Panc1 (cell line): ENCODE data around the gene TRIO. TPM values are rescaled to one million over a fixed set of nuclear protein-coding genes. Genes with fewer than 3 reads are reported as not detected.

Experiments
- ATAC-seq: fragments of 200-7000 bp; cut with Tn5 transposase; 2 replicates; pipeline ENCODE4 v1.9.1; 2020; ENCODE audit warnings: mild to moderate bottlenecking, moderate library complexity
- BruUV-seq: library from RNA; stranded (reverse); fragments of 400-500 nt; replicated peaks from 2 replicates; lab custom pipeline; 2021; lab: Mats Ljungman, UMichigan
- CTCF ChIA-PET: fragments of 300-600 bp; sonication (Branson Sonifier 250); formaldehyde crosslinking; loops from one replicate; lab custom pipeline; 2022; ENCODE audit warnings: antibody characterized with exemption; lab: Charles Lee
- POLR2A ChIA-PET: fragments of 300-600 bp; sonication (Branson Sonifier 250); formaldehyde crosslinking; loops from one replicate; lab custom pipeline; 2022; ENCODE audit warnings: antibody characterized with exemption; lab: Charles Lee
- DNase-seq: peaks from one replicate; pipeline ENCODE4 v3.0.0-alpha.2; 2010; ENCODE audit warnings: low read depth, low spot score
- H3K27ac ChIP-seq: 2 replicates; pipeline ENCODE4 v1.5.1; 2011; ENCODE audit warnings: mild to moderate bottlenecking, low read length, inconsistent platforms
- H3K27me3 ChIP-seq: fragments of 200-500 bp; sonication (Bioruptor generic); 2 replicates; pipeline ENCODE4 v1.6.0; 2014; ENCODE audit warnings: low read length, inconsistent platforms; ENCODE audit not compliant: control insufficient read depth, insufficient read depth
- H3K36me3 ChIP-seq: fragments of 200-500 bp; sonication (Bioruptor generic); 2 replicates; pipeline ENCODE4 v1.5.1; 2014; ENCODE audit warnings: inconsistent platforms, mild to moderate bottlenecking, low read length, moderate library complexity; ENCODE audit not compliant: control insufficient read depth, insufficient read depth
- H3K4me1 ChIP-seq: 2 replicates; pipeline ENCODE4 v1.5.1; 2011; ENCODE audit warnings: inconsistent platforms, mild to moderate bottlenecking, low read length, moderate library complexity; ENCODE audit not compliant: control insufficient read depth, insufficient read depth
- H3K4me3 ChIP-seq, 2 experiments: 2 replicates each; pipeline ENCODE4 v1.5.1; 2011 to 2012; ENCODE audit warnings: low read depth in 2 of 2, low read length in 2 of 2, mild to moderate bottlenecking in 2 of 2, inconsistent platforms in 1 of 2, moderate library complexity in 1 of 2
- H3K9me3 ChIP-seq: fragments of 200-500 bp; sonication (Bioruptor generic); 2 replicates; pipeline ENCODE4 v1.5.1; 2014; ENCODE audit warnings: low read depth, mild to moderate bottlenecking, inconsistent platforms, low read length, moderate library complexity; ENCODE audit not compliant: control insufficient read depth, insufficient read depth
- POLR2AphosphoS5 ChIP-seq: IDR thresholded peaks from 2 replicates; pipeline ENCODE4 v1.6.1; 2012; ENCODE audit warnings: mild to moderate bottlenecking, low read depth, low read length, moderate library complexity
- SIN3A ChIP-seq: IDR thresholded peaks from 2 replicates; pipeline ENCODE4 v1.6.1; 2012; ENCODE audit warnings: low read depth, mild to moderate bottlenecking, low read length, moderate library complexity, borderline replicate concordance; ENCODE audit not compliant: insufficient read depth
- TCF7L2 ChIP-seq: IDR thresholded peaks from 2 replicates; pipeline ENCODE4 v1.6.1; 2011; ENCODE audit warnings: mild to moderate bottlenecking, low read depth, low read length, inconsistent platforms
- in situ Hi-C: cut with HindIII; loops from 2 replicates; pipeline ENCODE4 v1.10.0; 2016; ENCODE audit warnings: low sequenced_read_pairs, low pct_unique_long_range_greater_than_20kb
- intact Hi-C: fragments of 100-400 bp; cut with micrococcal nuclease; formaldehyde crosslinking; loops from one replicate; pipeline ENCODE4 v1.10.0; 2022; ENCODE audit not compliant: unreplicated experiment
- total RNA-seq: library from RNA; stranded (reverse); gene quantifications from one replicate; pipeline ENCODE4 v1.2.1, GENCODE V29; 2021; ENCODE audit not compliant: unreplicated experiment
- TF ChIP-seq, protein P1 (sequence below), 2 experiments: IDR thresholded peaks; 2 replicates each; pipeline ENCODE4 v1.6.1; 2011 to 2012; ENCODE audit warnings: low read depth in 2 of 2, control low read depth in 1 of 2, low read length in 1 of 2, mild to moderate bottlenecking in 1 of 2, moderate library complexity in 1 of 2; ENCODE audit not compliant: insufficient read depth in 1 of 2
- TF ChIP-seq, protein P2 (sequence below): fragments of 450-650 bp; IDR thresholded peaks from 2 replicates; pipeline ENCODE4 v1.5.1; 2017; ENCODE audit warnings: mild to moderate bottlenecking

Gene TRIO
- total RNA-seq, 1 experiment from 2014 or later: 349 TPM

DNA sequence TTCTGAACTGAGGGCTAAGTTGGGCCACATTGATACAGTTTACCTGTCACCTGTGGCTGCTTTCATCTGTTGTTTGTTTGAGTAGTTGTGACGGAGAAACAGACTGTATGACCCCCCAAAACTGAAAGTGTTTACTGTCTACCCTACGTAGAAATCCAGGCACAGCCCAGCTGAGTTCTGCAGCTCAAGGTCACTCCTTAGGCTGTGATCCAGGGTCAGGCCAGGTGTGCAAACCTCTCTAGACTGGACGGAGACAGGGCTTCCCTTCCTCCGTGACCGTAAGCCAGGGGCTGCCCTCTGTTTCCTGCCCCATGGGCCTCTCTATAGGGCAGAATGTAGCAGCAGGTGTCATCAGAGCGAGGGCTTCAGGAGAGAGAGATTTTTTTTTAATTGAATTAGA lies 230.5 kb downstream of the TRIO start:
- Histone ChIP-seq H3K9me3 (no peaks in the 10 kb centered on the region), H3K4me1 (no peaks in the 10 kb centered on the region), H3K27me3 (no peaks in the 10 kb centered on the region), H3K36me3 (peaks cover 84% of the 10 kb centered on the region), H3K27ac (no peak overlapping the region), H3K4me3 (no peak overlapping the region)
- ATAC-seq (0 out of 2 replicates have a peak, but pooled peaks have one; percentile 24), DNase-seq (no peak)
- intact Hi-C loops: no loop called here
- TF ChIP-seq SIN3A (no peak), POLR2AphosphoS5 (no peak), TCF7L2 (no peak)
- TF ChIP-seq, protein P1, sequence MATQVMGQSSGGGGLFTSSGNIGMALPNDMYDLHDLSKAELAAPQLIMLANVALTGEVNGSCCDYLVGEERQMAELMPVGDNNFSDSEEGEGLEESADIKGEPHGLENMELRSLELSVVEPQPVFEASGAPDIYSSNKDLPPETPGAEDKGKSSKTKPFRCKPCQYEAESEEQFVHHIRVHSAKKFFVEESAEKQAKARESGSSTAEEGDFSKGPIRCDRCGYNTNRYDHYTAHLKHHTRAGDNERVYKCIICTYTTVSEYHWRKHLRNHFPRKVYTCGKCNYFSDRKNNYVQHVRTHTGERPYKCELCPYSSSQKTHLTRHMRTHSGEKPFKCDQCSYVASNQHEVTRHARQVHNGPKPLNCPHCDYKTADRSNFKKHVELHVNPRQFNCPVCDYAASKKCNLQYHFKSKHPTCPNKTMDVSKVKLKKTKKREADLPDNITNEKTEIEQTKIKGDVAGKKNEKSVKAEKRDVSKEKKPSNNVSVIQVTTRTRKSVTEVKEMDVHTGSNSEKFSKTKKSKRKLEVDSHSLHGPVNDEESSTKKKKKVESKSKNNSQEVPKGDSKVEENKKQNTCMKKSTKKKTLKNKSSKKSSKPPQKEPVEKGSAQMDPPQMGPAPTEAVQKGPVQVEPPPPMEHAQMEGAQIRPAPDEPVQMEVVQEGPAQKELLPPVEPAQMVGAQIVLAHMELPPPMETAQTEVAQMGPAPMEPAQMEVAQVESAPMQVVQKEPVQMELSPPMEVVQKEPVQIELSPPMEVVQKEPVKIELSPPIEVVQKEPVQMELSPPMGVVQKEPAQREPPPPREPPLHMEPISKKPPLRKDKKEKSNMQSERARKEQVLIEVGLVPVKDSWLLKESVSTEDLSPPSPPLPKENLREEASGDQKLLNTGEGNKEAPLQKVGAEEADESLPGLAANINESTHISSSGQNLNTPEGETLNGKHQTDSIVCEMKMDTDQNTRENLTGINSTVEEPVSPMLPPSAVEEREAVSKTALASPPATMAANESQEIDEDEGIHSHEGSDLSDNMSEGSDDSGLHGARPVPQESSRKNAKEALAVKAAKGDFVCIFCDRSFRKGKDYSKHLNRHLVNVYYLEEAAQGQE (IDR thresholded peaks at IDR 0.05; ENCODE audit: insufficient read depth in 1 of 2, low read depth in 2 of 2, low read length in 1 of 2): no peak
- TF ChIP-seq, protein P2, sequence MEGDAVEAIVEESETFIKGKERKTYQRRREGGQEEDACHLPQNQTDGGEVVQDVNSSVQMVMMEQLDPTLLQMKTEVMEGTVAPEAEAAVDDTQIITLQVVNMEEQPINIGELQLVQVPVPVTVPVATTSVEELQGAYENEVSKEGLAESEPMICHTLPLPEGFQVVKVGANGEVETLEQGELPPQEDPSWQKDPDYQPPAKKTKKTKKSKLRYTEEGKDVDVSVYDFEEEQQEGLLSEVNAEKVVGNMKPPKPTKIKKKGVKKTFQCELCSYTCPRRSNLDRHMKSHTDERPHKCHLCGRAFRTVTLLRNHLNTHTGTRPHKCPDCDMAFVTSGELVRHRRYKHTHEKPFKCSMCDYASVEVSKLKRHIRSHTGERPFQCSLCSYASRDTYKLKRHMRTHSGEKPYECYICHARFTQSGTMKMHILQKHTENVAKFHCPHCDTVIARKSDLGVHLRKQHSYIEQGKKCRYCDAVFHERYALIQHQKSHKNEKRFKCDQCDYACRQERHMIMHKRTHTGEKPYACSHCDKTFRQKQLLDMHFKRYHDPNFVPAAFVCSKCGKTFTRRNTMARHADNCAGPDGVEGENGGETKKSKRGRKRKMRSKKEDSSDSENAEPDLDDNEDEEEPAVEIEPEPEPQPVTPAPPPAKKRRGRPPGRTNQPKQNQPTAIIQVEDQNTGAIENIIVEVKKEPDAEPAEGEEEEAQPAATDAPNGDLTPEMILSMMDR: no peak
- CTCF ChIA-PET: no interaction called here
- BruUV-seq: no TSS peak
- POLR2A ChIA-PET: no interaction called here
- in situ Hi-C loops: no loop called here

DNA sequence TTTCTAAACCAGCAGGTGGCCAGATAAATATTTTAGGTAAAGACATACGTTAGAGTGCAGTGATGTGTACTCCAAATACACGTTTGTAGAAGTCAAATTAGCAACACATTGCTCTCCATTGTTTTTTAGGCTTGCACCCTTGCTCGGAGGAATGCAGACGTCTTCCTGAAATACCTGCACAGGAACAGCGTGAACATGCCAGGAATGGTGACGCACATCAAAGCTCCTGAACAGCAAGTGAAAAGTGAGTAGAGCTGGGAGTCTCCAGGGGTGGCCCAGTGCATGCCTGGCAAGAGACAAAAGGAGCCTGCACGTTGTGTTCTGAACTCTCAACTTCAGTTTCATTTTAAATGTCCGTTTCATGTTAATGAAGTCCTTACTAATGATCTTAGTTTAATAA lies 231.0 kb downstream of the TRIO start:
- no peak for ATAC-seq
- peaks cover 84% of the 10 kb centered on the region for H3K36me3 ChIP-seq
- BruUV-seq: no TSS peak

More for the DNA sequence above, 231.0 kb downstream of the TRIO start:
- no peaks in the 10 kb centered on the region for H3K9me3 ChIP-seq
- DNase-seq: no peak
- no peaks in the 10 kb centered on the region for H3K4me1 ChIP-seq
- H3K27ac ChIP-seq: no peak overlapping the region
- CTCF ChIA-PET: no interaction called here
- intact Hi-C loops: no loop called here
- no peaks in the 10 kb centered on the region for H3K27me3 ChIP-seq
- H3K4me3 ChIP-seq: no peak overlapping the region
- in situ Hi-C loops: no loop called here
- POLR2A ChIA-PET: no interaction called here
- TF ChIP-seq, protein P1 (IDR thresholded peaks at IDR 0.05; ENCODE audit: insufficient read depth in 1 of 2, low read depth in 2 of 2, low read length in 1 of 2): no peak
- no peak for TF ChIP-seq POLR2AphosphoS5
- no peak for TF ChIP-seq SIN3A
- no peak for TF ChIP-seq TCF7L2
- TF ChIP-seq, protein P2: no peak
